AG04449 (cell line): ENCODE measurements around the gene CCDC170.

Experiments used
- CTCF ChIA-PET: fragments of 350-600 bp; formaldehyde crosslinking; extraction: SDS; loops from one replicate; lab custom pipeline; 2021; ENCODE audit warnings: antibody characterized with exemption; lab: Yijun Ruan, JAX
- POLR2A ChIA-PET: fragments of 400-600, 350-600 bp; formaldehyde crosslinking; extraction: SDS; loops from one replicate; lab custom pipeline; 2020; ENCODE audit warnings: antibody characterized with exemption, inconsistent platforms; lab: Yijun Ruan, JAX
- DNase-seq: peaks from one replicate; pipeline ENCODE4 v3.0.0-alpha.2; 2010; ENCODE audit warnings: low read depth, low spot score
- H3K4me3 ChIP-seq: 2 replicates; pipeline ENCODE4 v1.5.1; 2011; ENCODE audit warnings: low read depth, mild to moderate bottlenecking, control low read depth, low read length
- CTCF ChIP-seq: IDR thresholded peaks from one replicate; pipeline ENCODE4 v1.5.1; 2011; ENCODE audit warnings: mild to moderate bottlenecking, moderate library complexity, low read length, control low read depth, inconsistent platforms; ENCODE audit not compliant: insufficient read depth; ENCODE audit errors: missing control alignments

Gene CCDC170

GRCh38 chr6:151641028-151641427 lies 147.2 kb downstream of the CCDC170 start:
- ChIA-PET CTCF (no interaction called here), POLR2A (no interaction called here)
- TF ChIP-seq CTCF: no peak
- no peak overlapping the region for H3K4me3 ChIP-seq
- no peak for DNase-seq

GRCh38 chr6:151647976-151648639 lies 154.3 kb downstream of the CCDC170 start:
- ChIA-PET CTCF (no interaction called here), POLR2A (no interaction called here)
- no peak for DNase-seq
- no peak overlapping the region for H3K4me3 ChIP-seq
- no peak for TF ChIP-seq CTCF

- POLR2A ChIA-PET: no interaction called here
- TF ChIP-seq CTCF: no peak
- DNase-seq: no peak
- CTCF ChIA-PET: no interaction called here
- H3K4me3 ChIP-seq: no peak overlapping the region
Measured at GRCh38 chr6:151649835-151650234, 156.0 kb downstream of the CCDC170 start.

GRCh38 chr6:151651639-151652038 lies 157.8 kb downstream of the CCDC170 start:
- ChIA-PET CTCF (no interaction called here), POLR2A (no interaction called here)
- no peak for DNase-seq
- no peak for TF ChIP-seq CTCF
- no peak overlapping the region for H3K4me3 ChIP-seq

- TF ChIP-seq CTCF: no peak
- H3K4me3 ChIP-seq: no peak overlapping the region
- ChIA-PET POLR2A (no interaction called here), CTCF (no interaction called here)
- no peak for DNase-seq
Measured at GRCh38 chr6:151652325-151652724, 158.5 kb downstream of the CCDC170 start.

- DNase-seq: no peak
- ChIA-PET CTCF (interaction anchor here (1.1 kb wide), 1 partner anchor 21 kb away, joined by 3 read pairs; no protein-coding TSS in a partner anchor), POLR2A (no interaction called here)
- H3K4me3 ChIP-seq: no peak overlapping the region
- TF ChIP-seq CTCF: no peak
Measured at GRCh38 chr6:151655099-151655498, 161.3 kb downstream of the CCDC170 start.
